B cell (primary cell): ENCODE measurements around the gene RPL32. TPM values are rescaled to one million over a fixed set of nuclear protein-coding genes. Genes with fewer than 3 reads are reported as not detected.

Experiments
- ATAC-seq: fragments of 200-7000 bp; cut with Tn5 transposase; one replicate; pipeline ENCODE4 v1.10.0; 2021; ENCODE audit warnings: low read depth, mild to moderate bottlenecking, moderate number of reproducible peaks, moderate library complexity
- CTCF ChIA-PET: fragments of 350-600 bp; sonication (Branson Sonifier 250); formaldehyde crosslinking; loops from one replicate; lab custom pipeline; 2021; ENCODE audit warnings: antibody characterized with exemption, inconsistent platforms; lab: Charles Lee
- POLR2A ChIA-PET: fragments of 350-600 bp; sonication (Branson Sonifier 250); formaldehyde crosslinking; loops from one replicate; lab custom pipeline; 2021; ENCODE audit warnings: antibody characterized with exemption; lab: Charles Lee
- DNase-seq: peaks from one replicate; pipeline ENCODE4 v3.0.0; 2013
- H2AFZ ChIP-seq: 2 replicates; pipeline ENCODE4 v1.6.1; 2012; ENCODE audit warnings: mild to moderate bottlenecking, low read depth, low read length; ENCODE audit not compliant: insufficient read depth, poor library complexity, severe bottlenecking
- H3K27ac ChIP-seq, 2 donors: 1 replicate in 1 of 2; 2 replicates in 1 of 2; pipeline ENCODE4 v1.5.1; 2012 to 2013; ENCODE audit warnings: low read length in 2 of 2, mild to moderate bottlenecking in 2 of 2, moderate library complexity in 1 of 2
- H3K27me3 ChIP-seq, 4 experiments: fragments of 200-600 bp in 1 of 4; sonication (generic) in 1 of 4; replicated peaks in 1 of 4; 1 replicate in 2 of 4; 2 replicates in 2 of 4; pipeline versions ENCODE4 v1.6.1 to v1.7.0; 2013 to 2016; ENCODE audit warnings: low read length in 3 of 4, mild to moderate bottlenecking in 2 of 4, mixed read lengths in 1 of 4, moderate library complexity in 1 of 4; ENCODE audit not compliant: insufficient read depth in 4 of 4, control insufficient read depth in 3 of 4; ENCODE audit errors: control extremely low read depth in 1 of 4
- H3K36me3 ChIP-seq, 2 experiments: replicated peaks in 1 of 2; 1 replicate in 1 of 2; 2 replicates in 1 of 2; pipeline versions ENCODE4 v1.6.1 to v1.7.1; 2013; ENCODE audit warnings: low read length in 1 of 2; ENCODE audit not compliant: insufficient read depth in 2 of 2, control insufficient read depth in 1 of 2; ENCODE audit errors: control extremely low read depth in 1 of 2, extremely low read depth in 1 of 2
- H3K4me1 ChIP-seq, 2 donors: fragments of 200-600 bp in 1 of 2; sonication (generic) in 1 of 2; 1 replicate in 1 of 2; 2 replicates in 1 of 2; pipeline versions ENCODE4 v1.5.1 to v1.6.1; 2013 to 2017; ENCODE audit warnings: low read length in 2 of 2; ENCODE audit not compliant: control insufficient read depth in 2 of 2, insufficient read depth in 2 of 2
- H3K4me2 ChIP-seq: replicated peaks from 2 replicates; pipeline ENCODE3; 2012; ENCODE audit warnings: mild to moderate bottlenecking, low read depth, low read length; ENCODE audit not compliant: poor library complexity, severe bottlenecking
- H3K4me3 ChIP-seq, 5 experiments: fragments of 200-600 bp in 1 of 5; sonication (generic) in 1 of 5; 1 replicate in 3 of 5; 2 replicates in 2 of 5; pipeline versions ENCODE4 v1.5.1 to v1.7.0; 2011 to 2016; ENCODE audit warnings: low read length in 4 of 5, mild to moderate bottlenecking in 4 of 5, low read depth in 2 of 5, control low read depth in 1 of 5, moderate library complexity in 1 of 5; ENCODE audit not compliant: insufficient read depth in 1 of 5; ENCODE audit errors: control extremely low read depth in 1 of 5, extremely low read depth in 1 of 5
- H3K79me2 ChIP-seq: fragments of 200-600 bp; sonication (generic); one replicate; pipeline ENCODE4 v1.6.0; 2016; ENCODE audit warnings: low read length; ENCODE audit not compliant: control insufficient read depth, insufficient read depth
- H3K9ac ChIP-seq: fragments of 200-600 bp; sonication (generic); 2 replicates; pipeline ENCODE4 v1.6.1; 2017; ENCODE audit warnings: mild to moderate bottlenecking, low read length, moderate library complexity
- H3K9me3 ChIP-seq, 3 donors: one replicate each; pipeline versions ENCODE4 v1.6.1 to v1.7.1; 2013; ENCODE audit warnings: low read length in 2 of 3; ENCODE audit not compliant: control insufficient read depth in 2 of 3, insufficient read depth in 1 of 3; ENCODE audit errors: control extremely low read depth in 1 of 3
- H4K20me1 ChIP-seq: 2 replicates; pipeline ENCODE4 v1.6.0; 2012; ENCODE audit warnings: mild to moderate bottlenecking, low read length; ENCODE audit not compliant: insufficient read depth, control insufficient read depth, poor library complexity, severe bottlenecking
- H3K27ac Mint-ChIP-seq: one replicate; pipeline ENCODE4 v1.8.0; 2021; ENCODE audit warnings: mixed read lengths
- H3K27me3 Mint-ChIP-seq: one replicate; pipeline ENCODE4 v1.8.0; 2021; ENCODE audit warnings: mixed read lengths
- H3K4me1 Mint-ChIP-seq: one replicate; pipeline ENCODE4 v1.8.0; 2021; ENCODE audit warnings: mixed read lengths
- H3K4me3 Mint-ChIP-seq: one replicate; pipeline ENCODE4 v1.8.0; 2021; ENCODE audit warnings: mixed read lengths
- H3K9me3 Mint-ChIP-seq: one replicate; pipeline ENCODE4 v1.8.0; 2022; ENCODE audit warnings: mixed read lengths; ENCODE audit not compliant: insufficient read depth
- EZH2 ChIP-seq: IDR thresholded peaks from 2 replicates; pipeline ENCODE4 v1.6.1; 2012; ENCODE audit warnings: borderline replicate concordance, low read depth, mild to moderate bottlenecking, moderate library complexity, low read length; ENCODE audit not compliant: insufficient read depth, poor library complexity, severe bottlenecking
- WGBS: methylation state at CpG from one replicate; pipeline ENCODE4 v1.1.5; 2013; ENCODE audit warnings: missing lambda C conversion rate; ENCODE audit not compliant: insufficient coverage; 5-methylcytosine and 5-hydroxymethylcytosine counted together
- intact Hi-C: fragments of 100-400 bp; cut with micrococcal nuclease; formaldehyde crosslinking; loops from one replicate; pipeline ENCODE4 v1.10.0; 2022
- polyA plus RNA-seq: library from polyadenylated mRNA; depleted of rRNA; stranded (reverse); fragments of >200 nt; gene quantifications from 2 replicates; pipeline ENCODE4 v1.2.3, GENCODE V29; 2012
- total RNA-seq, 2 donors: library from RNA; stranded (reverse); fragments of 120-200 nt in 1 of 2; gene quantifications; 1 replicate in 1 of 2; 2 replicates in 1 of 2; pipeline versions ENCODE4 v1.2.3 to v1.2.4, GENCODE V29; 2013 to 2022
- TF ChIP-seq, protein P1 (sequence below): fragments of 200-600 bp; IDR thresholded peaks from one replicate; pipeline ENCODE4 v1.8.0; 2022; ENCODE audit warnings: antibody characterized with exemption, mild to moderate bottlenecking

RPL32 gene
- total and polyA plus RNA-seq, 2 donors (not counting 1 experiment from before 2014, with no cell fraction given): 2,160 to 2,756 TPM

DNA sequence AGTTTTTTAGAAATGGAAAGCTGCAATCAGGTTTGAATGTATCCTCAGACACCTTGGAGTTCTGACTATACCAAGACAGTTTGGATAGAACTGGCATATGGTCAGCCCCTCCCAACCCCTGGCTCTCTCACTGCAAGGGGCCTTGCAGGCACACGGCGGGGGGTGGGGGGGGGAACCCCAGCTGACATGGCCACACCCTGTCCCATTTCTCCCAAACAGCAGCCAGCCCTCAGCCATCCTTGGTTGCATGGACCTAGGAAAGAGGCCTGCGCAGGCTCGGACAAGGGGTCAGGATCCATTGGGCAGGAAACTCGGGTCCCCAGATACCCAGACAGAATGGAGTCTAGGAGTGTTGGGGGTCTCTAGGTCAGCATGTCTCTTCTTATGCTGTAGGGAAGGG lies 30.4 kb downstream of the RPL32 start:
- Histone ChIP-seq H3K9ac (no peak overlapping the region), H3K4me2 (peak overlapping the region; percentile 76), H3K27me3 (no peaks in the 10 kb centered on the region), H3K4me1 (peaks cover 7 to 14% of the 10 kb centered on the region in 2 donors), H2AFZ (peak overlapping the region; percentile 74), H3K27ac (no peak overlapping the region), H3K4me3 (peak overlapping the region in 1 of 5 experiments; percentile 59), H3K9me3 (no peaks in the 10 kb centered on the region), H3K36me3 (no peaks in the 10 kb centered on the region), H4K20me1 (no peaks in the 10 kb centered on the region), H3K79me2 (no peaks in the 10 kb centered on the region)
- intact Hi-C loops: loop anchor here (1.0 to 5.0 kb wide), 9 partner anchors 15 to 1539 kb away; partner anchors contain the start of genes ATG7, CAND2, LSM3 and RAF1
- 83% methylated on average over 5 of the region's 5 CpGs for WGBS
- TF ChIP-seq, protein P1, sequence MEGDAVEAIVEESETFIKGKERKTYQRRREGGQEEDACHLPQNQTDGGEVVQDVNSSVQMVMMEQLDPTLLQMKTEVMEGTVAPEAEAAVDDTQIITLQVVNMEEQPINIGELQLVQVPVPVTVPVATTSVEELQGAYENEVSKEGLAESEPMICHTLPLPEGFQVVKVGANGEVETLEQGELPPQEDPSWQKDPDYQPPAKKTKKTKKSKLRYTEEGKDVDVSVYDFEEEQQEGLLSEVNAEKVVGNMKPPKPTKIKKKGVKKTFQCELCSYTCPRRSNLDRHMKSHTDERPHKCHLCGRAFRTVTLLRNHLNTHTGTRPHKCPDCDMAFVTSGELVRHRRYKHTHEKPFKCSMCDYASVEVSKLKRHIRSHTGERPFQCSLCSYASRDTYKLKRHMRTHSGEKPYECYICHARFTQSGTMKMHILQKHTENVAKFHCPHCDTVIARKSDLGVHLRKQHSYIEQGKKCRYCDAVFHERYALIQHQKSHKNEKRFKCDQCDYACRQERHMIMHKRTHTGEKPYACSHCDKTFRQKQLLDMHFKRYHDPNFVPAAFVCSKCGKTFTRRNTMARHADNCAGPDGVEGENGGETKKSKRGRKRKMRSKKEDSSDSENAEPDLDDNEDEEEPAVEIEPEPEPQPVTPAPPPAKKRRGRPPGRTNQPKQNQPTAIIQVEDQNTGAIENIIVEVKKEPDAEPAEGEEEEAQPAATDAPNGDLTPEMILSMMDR: no peak
- TF ChIP-seq EZH2: no peak
- peak overlapping the region; percentile 81 for H3K4me3 Mint-ChIP-seq
- ATAC-seq (no peak), DNase-seq (no peak)
- POLR2A ChIA-PET: no interaction called here
- H3K4me1 Mint-ChIP-seq: peaks cover 8% of the 10 kb centered on the region
- H3K27ac Mint-ChIP-seq: no peak overlapping the region
- no peaks in the 10 kb centered on the region for H3K9me3 Mint-ChIP-seq
- H3K27me3 Mint-ChIP-seq: no peaks in the 10 kb centered on the region
- CTCF ChIA-PET: interaction anchor here (0.9 to 2.6 kb wide), 3 partner anchors 12 to 104 kb away, joined by 5 to 26 read pairs (median 17); partner anchors contain the start of gene RPL32
